Duodenal mucosa (tissue), 2 donors: ENCODE results near the gene SLC39A5.
"Not testable (repeated sequence)": the region's sequence is repeated elsewhere in the genome, so short reads cannot be mapped to it uniquely, and the experiment has no call there.

Experiments used
- H3K27ac ChIP-seq: one replicate; pipeline ENCODE4 v1.7.0; 2013; ENCODE audit warnings: low read depth, low read length
- H3K27me3 ChIP-seq, 2 donors: one replicate each; pipeline ENCODE4 v1.7.0; 2013; ENCODE audit warnings: low read length in 2 of 2, control low read depth in 1 of 2; ENCODE audit not compliant: insufficient read depth in 2 of 2, control insufficient read depth in 1 of 2
- H3K36me3 ChIP-seq, 2 donors: one replicate each; pipeline ENCODE4 v1.7.0; 2013; ENCODE audit warnings: low read length in 2 of 2, control low read depth in 1 of 2; ENCODE audit not compliant: insufficient read depth in 2 of 2, control insufficient read depth in 1 of 2
- H3K4me1 ChIP-seq, 2 donors: one replicate each; pipeline ENCODE4 v1.7.0; 2013; ENCODE audit warnings: low read length in 2 of 2, control low read depth in 1 of 2; ENCODE audit not compliant: insufficient read depth in 2 of 2, control insufficient read depth in 1 of 2
- H3K4me3 ChIP-seq, 2 donors: one replicate each; pipeline ENCODE4 v1.7.0; 2013; ENCODE audit warnings: low read length in 2 of 2, low read depth in 1 of 2
- H3K9ac ChIP-seq, 2 donors: one replicate each; pipeline ENCODE4 v1.7.0; 2013; ENCODE audit warnings: low read length in 2 of 2, low read depth in 1 of 2
- H3K9me3 ChIP-seq, 2 donors: one replicate each; pipeline ENCODE4 v1.7.0; 2013; ENCODE audit warnings: low read length in 2 of 2, control low read depth in 1 of 2; ENCODE audit not compliant: control insufficient read depth in 1 of 2

The SLC39A5 gene

DNA sequence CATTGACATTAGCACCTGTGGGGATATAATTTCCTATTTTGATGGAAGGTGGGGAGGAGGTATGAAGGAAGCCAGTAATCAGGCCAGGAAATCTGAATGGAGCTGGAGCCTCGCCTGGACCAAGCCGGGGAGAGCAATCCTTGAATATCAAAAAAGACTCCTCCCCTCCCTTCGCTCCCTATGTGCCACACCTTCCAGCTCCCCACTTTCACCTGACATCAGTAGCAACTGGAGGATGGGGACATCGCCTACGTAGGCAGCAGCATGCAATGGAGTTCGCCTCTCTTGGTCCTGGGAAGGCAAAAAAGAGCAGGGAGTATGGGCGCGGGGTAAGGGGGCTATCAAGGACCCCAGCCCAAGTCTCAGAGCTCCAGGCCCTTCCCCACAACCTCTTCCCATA is 27.2 kb downstream of the SLC39A5 start:
- Histone ChIP-seq H3K9me3 (no peaks in the 10 kb centered on the region), H3K27me3 (no peaks in the 10 kb centered on the region), H3K4me1 (peaks cover 12 to 15% of the 10 kb centered on the region in 2 donors), H3K4me3 (peak overlapping the region; percentile 81 to 92), H3K36me3 (peaks cover 30 to 46% of the 10 kb centered on the region in 2 donors), H3K9ac (peak overlapping the region; percentile 68 to 88), H3K27ac (no peak overlapping the region)

DNA sequence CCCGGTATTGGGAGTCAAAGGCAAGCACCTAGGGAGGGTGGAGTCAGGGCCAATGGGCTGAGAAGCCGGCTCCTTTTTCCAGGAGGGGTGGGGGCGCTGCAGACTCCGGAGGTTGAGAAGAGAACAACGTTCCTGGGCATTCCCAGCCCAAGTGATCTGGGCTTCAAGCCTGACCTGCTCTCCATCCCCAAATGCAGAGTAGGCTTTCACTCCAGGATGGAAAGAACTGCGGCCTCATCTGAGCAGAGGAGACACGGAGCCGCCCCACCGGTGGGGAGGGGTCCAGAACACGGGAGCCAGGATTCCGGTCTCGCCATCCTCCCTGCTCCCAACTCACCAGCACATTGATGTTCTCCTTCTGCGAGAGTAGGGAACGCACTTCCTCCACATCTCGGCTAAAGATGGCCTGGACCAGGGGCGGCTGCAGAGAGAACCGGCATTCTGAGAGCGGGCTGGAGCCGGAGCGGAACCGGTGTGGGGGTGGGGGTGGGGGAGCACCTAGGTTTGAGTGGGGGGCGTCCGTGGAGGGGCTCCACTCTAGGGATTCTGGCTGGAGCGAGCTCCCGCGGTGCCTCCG is 27.7 kb downstream of the SLC39A5 start:
- Histone ChIP-seq H3K4me1 (peaks cover 12 to 15% of the 10 kb centered on the region in 2 donors), H3K4me3 (peak overlapping the region; percentile 81 to 92), H3K27ac (no peak overlapping the region), H3K9me3 (no peaks in the 10 kb centered on the region), H3K36me3 (peaks cover 25 to 41% of the 10 kb centered on the region in 2 donors), H3K9ac (peak overlapping the region; percentile 68 to 88), H3K27me3 (no peaks in the 10 kb centered on the region)

DNA sequence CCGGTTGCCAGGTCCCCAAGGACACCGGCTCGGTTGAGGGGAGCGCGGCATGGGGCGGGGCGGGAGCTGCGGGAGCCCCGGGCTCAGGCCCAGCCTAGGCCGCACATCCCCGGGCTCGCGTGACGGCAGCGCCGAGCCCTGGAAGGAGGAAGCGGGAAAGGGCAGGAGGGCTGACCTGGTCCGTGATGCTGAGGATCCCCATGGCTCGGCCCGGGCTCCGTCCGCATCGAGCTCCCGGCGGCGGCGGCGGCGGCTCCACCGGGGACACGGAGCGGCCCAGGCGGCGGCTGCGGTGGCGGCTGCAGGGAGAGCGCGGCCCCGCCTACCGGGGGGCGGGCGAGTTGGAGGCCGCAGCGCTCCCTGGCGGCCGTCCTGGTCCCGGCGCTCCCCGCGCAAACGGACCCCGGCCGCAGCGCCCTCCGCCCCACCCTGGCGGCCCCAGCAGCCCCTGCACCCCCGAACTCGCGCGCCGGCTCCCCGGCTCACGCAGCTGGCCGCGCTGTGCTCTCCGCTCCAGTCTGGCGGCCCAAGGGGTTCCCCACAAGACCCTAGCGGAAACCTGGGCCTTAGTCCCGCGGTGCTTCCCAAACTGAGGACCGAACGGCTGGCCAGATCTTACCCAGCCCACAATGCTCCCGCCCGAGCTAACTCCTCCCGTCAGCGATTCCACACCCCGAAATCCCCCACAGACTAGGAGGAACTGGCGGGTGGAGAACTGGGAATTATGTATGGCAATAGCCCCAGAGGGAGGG is 28.4 kb downstream of the SLC39A5 start, which contains the start of gene ANKRD52:
TSS of gene ANKRD52 (minus strand) at position 317 of the 752 bp plus-strand sequence. CDS start at position 202, 115 bp downstream.
- peak within 1 kb of the TSS; percentile 85 to 88 for H3K9ac ChIP-seq
- no peaks in the 10 kb centered on the region for H3K9me3 ChIP-seq
- H3K4me3 ChIP-seq = peak within 1 kb of the TSS; percentile 81 to 92
- no peaks in the 10 kb centered on the region for H3K27me3 ChIP-seq
- H3K4me1 ChIP-seq = peaks cover 12 to 15% of the 10 kb centered on the region in 2 donors
- no peak within 1 kb of the TSS for H3K27ac ChIP-seq
- peaks cover 18 to 34% of the 10 kb centered on the region in 2 donors for H3K36me3 ChIP-seq

DNA sequence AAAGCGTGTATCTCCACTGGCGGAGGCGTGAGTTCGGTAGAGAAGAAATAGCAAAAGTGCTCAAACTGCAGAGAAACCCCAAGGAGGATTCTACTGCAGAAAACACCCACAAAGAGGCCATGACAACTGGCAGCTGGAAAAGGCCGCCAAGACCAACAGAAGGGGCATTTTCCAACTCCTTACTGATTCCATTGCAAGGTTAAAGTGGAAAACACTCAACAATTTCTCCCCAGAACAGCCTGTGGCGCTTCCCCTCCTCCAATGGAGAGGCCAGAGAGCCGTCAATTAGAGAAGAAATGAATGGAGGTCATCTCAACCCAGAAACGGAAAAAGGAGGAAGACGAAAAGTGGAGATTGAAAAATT is 29.0 kb downstream of the SLC39A5 start:
- H3K9ac ChIP-seq = peak overlapping the region; percentile 85 to 88

DNA sequence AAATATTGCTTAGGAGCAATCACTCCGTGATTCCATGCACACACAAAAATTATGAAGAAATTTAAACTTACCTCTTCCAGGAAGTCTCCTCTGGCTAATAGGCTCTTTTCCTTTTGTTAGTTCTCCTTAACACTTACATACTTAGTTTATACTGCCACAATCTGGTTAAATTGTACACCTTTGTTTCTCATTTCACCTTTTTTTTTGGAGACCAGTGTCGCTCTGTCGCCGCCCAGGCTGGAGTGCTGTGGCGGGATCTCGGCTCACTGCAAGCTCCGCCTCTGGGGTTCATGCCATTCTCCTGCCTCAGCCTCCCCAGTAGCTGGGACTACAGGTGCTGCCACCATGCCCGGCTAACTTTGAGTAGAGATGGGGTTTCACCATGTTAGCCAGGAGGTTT is 30.5 kb downstream of the SLC39A5 start:
- Histone ChIP-seq H3K27ac (no peak overlapping the region), H3K9me3 (no peaks in the 10 kb centered on the region), H3K27me3 (no peaks in the 10 kb centered on the region), H3K4me1 (peaks cover 12 to 15% of the 10 kb centered on the region in 2 donors), H3K4me3 (no peak overlapping the region), H3K9ac (no peak overlapping the region), H3K36me3 (peaks cover 9 to 16% of the 10 kb centered on the region in 2 donors)

More for the DNA sequence above, 29.0 kb downstream of the SLC39A5 start:
- H3K36me3 ChIP-seq = peaks cover 14 to 29% of the 10 kb centered on the region in 2 donors
- no peak overlapping the region for H3K27ac ChIP-seq
- peaks cover 12 to 15% of the 10 kb centered on the region in 2 donors for H3K4me1 ChIP-seq
- H3K27me3 ChIP-seq = no peaks in the 10 kb centered on the region
- no peaks in the 10 kb centered on the region for H3K9me3 ChIP-seq
- H3K4me3 ChIP-seq = peak overlapping the region; percentile 77 to 85

DNA sequence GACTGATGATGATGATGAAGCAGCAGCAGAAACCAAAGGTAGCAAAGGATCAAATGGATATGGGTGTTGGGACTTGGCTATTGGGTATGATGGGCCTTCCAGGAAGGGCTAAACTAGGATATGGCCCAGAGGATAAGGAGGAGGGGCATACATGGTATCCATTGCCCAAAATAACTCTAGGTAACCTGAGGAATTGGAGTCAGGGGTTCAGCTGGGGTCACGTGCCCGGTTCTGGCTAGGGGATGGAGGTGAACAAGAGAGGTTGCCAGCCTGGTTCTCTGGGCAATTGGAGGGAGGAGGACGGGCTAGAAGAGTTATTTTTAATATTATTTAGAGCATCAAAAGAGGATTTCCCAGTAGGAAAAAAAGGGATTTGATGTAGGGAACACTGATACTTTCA is 31.1 kb downstream of the SLC39A5 start:
- no peaks in the 10 kb centered on the region for H3K9me3 ChIP-seq
- no peak overlapping the region for H3K27ac ChIP-seq
- peaks cover 12 to 15% of the 10 kb centered on the region in 2 donors for H3K4me1 ChIP-seq
- H3K4me3 ChIP-seq = no peak overlapping the region
- no peaks in the 10 kb centered on the region for H3K27me3 ChIP-seq
- H3K36me3 ChIP-seq = peaks cover 4 to 11% of the 10 kb centered on the region in 2 donors
- H3K9ac ChIP-seq = no peak overlapping the region

DNA sequence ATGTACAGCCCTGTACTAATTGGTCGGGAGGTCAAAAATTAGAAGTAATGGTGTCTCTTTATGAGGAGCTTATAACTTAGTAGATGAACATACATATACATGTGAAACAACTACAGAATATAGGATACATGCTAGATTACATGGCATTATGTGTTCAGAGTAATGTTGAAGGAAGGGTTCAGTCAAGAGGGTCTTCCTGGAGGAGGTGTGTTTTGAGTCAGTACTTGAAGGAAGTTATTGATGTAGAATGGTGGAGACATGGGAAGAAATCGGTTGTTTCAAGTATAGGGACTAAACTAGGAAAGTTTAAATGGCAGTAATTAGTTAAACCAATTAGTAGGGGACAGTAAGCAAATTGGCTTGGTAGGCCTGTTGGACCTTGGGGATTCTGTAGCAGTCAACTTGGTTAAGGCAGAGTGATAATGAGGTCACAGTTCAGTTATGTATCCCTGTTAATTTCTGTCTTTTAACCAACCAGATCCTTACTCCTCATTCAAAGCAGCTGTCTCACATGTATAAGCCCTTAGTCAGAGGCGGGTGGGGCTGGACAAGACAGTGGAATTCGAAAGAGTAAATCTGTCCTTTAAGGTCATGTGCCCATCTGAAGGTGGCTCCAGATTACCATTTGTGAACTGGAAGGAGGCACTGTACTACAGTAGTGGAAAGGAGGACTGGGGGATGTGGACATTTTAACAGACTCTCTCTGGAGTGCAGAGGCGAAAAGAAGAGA is 31.8 kb downstream of the SLC39A5 start:
- Histone ChIP-seq H3K27ac (no peak overlapping the region), H3K9ac (no peak overlapping the region), H3K27me3 (no peaks in the 10 kb centered on the region), H3K36me3 (peaks cover 0 to 6% of the 10 kb centered on the region in 2 donors), H3K9me3 (no peaks in the 10 kb centered on the region), H3K4me1 (peaks cover 9 to 15% of the 10 kb centered on the region in 2 donors), H3K4me3 (no peak overlapping the region)

DNA sequence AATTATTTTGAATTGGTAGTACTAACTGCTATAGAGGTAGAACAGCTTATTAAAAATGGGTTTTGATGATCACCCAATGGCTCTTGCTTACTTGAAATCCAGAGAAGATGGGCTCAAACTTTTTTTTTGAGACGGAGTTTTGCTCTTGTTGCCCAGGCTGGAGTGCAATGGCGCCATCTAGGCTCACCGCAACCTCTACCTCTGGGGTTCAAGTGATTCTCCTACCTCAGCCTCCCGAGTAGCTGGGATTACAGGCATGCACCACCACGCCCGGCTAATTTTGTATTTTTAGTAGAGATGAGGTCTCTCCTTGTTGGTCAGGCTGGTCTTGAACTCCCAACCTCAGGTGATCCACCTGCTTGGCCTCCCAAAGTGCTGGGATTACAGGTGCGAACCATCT is 33.1 kb downstream of the SLC39A5 start:
- peaks cover 6 to 15% of the 10 kb centered on the region in 2 donors for H3K4me1 ChIP-seq
- not testable (repeated sequence) for H3K9ac ChIP-seq, H3K27ac ChIP-seq, H3K36me3 ChIP-seq, H3K9me3 ChIP-seq, H3K27me3 ChIP-seq, H3K4me3 ChIP-seq

DNA sequence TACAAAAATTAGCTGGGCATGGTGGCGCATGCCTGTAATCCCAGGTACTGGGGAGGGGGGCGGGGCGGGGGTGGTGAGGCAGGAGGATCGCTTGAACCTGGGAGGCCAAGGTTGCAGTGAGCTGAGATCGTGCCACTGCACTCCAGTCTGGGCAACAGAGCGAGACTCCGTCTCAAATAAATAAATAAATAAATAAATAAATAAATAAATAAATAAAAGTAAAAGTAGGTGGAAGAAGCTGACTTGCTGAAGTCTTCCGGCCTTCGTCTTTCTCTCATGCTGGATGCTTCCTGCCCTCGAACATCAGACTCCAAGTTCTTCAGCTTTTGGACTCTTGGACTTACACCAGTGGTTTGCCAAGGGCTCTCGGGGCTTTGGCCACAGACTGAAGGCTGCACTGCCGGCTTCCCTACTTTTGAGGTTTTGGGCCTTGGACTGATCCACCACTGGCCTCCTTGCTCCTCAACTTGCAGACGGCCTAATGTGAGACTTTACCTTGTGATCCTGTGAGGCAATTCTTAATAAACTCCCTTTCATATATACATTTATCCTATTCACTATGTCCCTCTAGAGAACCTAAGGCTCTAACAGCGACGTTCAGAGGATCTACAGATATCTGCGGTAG is 36.3 kb downstream of the SLC39A5 start:
- Histone ChIP-seq H3K27ac (peak overlapping the region; percentile 91), H3K36me3 (peaks cover 0 to 12% of the 10 kb centered on the region in 2 donors), H3K4me3 (peak overlapping the region; percentile 82 to 87), H3K9ac (peak overlapping the region; percentile 69 to 91), H3K4me1 (peaks cover 6 to 15% of the 10 kb centered on the region in 2 donors)
- not testable (repeated sequence) for H3K27me3 ChIP-seq, H3K9me3 ChIP-seq
